Measurements from ENCODE around the gene EPHB6.

EPHB6 gene, protein sequence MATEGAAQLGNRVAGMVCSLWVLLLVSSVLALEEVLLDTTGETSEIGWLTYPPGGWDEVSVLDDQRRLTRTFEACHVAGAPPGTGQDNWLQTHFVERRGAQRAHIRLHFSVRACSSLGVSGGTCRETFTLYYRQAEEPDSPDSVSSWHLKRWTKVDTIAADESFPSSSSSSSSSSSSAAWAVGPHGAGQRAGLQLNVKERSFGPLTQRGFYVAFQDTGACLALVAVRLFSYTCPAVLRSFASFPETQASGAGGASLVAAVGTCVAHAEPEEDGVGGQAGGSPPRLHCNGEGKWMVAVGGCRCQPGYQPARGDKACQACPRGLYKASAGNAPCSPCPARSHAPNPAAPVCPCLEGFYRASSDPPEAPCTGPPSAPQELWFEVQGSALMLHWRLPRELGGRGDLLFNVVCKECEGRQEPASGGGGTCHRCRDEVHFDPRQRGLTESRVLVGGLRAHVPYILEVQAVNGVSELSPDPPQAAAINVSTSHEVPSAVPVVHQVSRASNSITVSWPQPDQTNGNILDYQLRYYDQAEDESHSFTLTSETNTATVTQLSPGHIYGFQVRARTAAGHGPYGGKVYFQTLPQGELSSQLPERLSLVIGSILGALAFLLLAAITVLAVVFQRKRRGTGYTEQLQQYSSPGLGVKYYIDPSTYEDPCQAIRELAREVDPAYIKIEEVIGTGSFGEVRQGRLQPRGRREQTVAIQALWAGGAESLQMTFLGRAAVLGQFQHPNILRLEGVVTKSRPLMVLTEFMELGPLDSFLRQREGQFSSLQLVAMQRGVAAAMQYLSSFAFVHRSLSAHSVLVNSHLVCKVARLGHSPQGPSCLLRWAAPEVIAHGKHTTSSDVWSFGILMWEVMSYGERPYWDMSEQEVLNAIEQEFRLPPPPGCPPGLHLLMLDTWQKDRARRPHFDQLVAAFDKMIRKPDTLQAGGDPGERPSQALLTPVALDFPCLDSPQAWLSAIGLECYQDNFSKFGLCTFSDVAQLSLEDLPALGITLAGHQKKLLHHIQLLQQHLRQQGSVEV

DNA sequence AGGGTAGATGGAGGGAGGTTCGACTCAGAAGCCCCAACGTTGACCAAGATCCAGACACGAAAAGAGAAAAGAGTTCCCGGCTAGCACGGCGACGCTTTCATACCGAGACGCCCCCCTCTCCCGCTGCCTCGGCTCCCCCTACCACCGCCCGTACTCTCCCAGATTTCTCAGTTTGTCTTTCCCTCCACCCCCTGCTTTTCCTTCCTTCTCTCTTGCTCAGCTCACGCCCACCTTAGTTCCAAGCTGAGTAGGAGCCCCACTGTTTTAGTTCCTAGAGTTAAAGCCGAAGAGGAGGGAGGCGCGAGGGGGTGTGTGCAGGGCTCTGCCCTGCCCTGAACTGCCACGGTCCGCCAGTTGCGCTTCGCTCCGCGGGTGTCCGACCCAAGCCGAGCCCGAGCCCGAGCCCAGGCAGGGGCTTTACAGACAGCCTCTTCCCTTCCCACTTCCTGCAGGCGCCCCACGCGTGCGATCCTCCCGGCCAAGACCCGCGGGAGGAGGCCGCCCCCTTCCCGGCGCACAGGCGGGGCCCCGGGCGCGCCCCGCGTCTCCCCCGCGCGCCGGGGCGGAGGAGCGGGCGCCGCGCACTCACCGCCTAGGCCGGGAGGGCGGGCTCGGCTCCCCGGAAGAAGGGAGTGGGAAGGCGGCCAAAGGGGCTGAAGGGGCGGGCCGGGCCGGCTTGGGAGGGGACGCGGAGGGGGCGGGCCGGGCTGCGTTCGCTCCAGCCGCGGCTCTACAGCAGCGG lies at the start of gene EPHB6:
Gene EPHB6, plus strand, starts transcription at position 705 of the 742 bp plus-strand sequence. CDS start 8,152 bp downstream, outside the sequence.
- peak; percentile 28 for DNase-seq

GRCh38 chr7:142805350-142806021 lies 49.4 kb upstream of the EPHB6 start:
- DNase-seq: no peak

DNA sequence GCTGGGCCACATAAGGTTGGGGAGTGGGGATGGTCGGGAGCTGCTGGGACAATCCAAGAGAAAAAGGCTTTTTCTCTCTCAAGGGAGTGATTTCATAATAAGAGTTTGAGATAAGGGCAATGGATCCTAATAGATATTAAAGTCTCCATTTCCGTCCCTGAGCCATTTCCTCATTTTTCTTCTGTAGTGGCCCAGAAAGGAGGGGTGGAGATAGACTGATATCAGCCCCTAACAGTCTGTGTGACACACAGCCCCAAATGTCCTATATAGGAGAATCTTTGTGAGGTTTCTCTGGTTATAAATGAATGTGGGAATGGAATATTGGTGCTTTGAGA lies 48.9 kb upstream of the EPHB6 start:
- no peak for DNase-seq

DNA sequence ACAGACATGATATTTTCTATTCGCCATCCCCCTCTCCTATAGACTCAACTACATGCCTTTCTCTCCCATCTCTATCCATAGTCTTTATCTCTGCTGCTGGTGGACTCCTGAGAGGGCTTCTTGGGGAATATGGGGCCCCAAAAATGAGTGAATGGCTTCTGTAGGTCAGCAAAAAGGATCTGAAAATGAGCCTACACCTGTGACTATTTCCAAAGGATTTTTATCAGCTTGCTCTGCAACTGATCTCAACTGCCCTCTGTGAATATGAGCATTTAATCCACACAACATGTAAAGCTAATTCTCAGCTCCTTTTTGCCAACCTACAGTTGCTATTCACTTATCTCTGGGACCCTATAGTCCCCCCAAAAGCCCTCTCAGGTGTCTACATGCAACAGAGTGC lies 47.9 kb upstream of the EPHB6 start:
- DNase-seq: no peak

DNA sequence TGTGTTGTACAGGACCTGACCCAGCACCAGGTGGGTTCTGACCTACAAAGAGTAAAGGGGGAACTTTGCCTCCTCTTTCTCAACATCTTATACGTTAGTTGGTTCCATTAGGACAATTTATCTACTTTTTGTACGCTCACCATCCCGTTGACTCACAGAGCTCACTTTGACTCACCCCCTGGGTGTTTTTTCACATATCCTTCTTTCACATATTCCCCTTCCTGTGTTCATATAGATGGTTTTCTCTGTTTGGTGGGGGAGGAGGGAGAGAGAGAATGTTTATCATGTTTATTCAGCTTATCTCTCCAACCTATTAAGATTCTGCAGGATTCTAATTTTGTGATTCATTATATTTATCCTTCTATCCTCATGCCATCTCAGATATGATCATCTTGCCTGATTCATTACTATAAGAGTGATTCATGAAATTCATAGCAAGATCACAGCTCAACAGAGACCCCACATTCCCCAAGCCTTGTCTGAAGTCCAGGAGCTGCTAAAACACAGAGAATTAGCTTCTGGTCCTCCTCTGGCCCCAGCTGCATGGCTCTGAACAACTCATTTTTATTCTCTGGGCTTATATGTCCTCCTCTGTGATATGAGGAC lies 46.9 kb upstream of the EPHB6 start:
- no peak for DNase-seq

- DNase-seq: no peak
Measured at GRCh38 chr7:142808461-142808801, 46.4 kb upstream of the EPHB6 start.

DNA sequence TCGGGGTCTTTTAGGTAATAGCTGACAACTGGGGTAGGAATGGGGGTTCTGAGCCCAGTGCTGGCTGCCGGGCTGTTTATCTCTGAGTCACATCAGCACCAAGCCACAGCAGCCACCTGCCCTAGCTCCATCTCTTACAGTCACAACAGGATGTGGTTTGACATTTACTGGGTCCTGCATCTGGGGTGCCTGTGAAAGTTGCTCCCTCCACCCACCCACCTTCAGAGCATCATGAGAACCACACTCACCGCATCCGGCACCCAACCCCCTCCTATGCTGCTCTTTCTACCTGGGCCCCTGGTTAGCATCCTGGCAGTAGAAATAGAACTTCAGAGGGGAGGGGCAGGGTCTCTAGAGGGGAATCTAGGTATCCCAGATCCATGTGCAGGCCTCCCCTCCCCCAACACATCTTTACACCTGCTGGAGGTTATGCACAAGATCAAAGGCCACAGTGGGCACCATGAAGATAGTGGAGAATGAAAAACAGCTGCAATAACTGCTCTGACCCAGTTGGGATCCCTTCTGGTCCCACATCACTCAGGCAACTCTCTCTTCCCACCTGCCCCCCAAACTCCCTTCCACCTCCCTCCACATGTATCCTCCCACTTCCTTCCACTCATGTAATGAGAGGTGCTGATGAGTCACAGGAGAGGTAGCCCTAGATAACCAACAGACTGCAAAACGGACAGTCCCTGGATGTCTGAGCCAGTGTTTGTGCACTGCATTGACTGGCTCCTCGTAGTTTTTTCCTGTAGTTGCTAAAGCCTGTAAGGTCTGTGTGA lies 45.9 kb upstream of the EPHB6 start:
- DNase-seq: no peak

DNA sequence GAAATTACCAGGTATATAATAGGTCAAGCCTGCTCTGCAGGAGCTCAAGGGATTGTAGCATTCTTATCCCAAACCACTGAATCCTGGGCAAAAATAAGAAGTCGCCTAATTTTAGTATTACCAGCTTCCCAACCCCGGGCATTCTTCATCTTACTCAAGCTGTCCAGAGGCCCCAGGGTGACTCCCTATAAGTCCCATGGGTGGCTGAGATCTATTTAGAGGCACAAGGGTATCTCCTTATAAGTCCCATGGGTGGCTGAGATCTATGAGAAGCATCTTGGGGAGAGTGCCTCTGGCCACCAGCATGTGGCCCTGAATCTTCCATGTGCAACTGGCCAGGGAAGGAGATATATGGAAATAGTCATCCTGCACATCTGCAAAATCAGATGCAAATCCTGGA lies 45.2 kb upstream of the EPHB6 start:
- no peak for DNase-seq

- DNase-seq: no peak
Measured at GRCh38 chr7:142811154-142811737, 43.6 kb upstream of the EPHB6 start.

GRCh38 chr7:142812437-142813215 lies 42.2 kb upstream of the EPHB6 start:
- DNase-seq: no peak

GRCh38 chr7:142813226-142813625 lies 41.6 kb upstream of the EPHB6 start:
- no peak for DNase-seq

DNA sequence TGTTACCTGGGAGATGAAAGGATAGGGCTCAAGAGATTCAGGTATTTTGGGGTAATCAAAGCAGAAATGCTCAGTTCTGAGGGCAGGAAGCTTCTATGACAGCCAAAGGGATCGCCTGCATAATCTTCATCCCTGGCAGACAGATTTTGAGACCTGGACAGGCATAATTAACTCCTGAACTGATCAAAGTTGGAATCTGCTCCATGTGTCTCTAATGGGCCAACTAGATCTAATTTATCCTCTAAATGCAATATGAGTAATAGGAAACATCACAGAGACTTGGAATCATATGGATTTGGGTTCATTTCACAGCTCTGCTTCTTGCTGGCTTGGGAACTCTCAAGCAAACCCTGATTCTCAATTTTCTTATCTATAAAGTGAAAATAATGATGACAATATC lies 41.2 kb upstream of the EPHB6 start:
- DNase-seq: no peak

DNA sequence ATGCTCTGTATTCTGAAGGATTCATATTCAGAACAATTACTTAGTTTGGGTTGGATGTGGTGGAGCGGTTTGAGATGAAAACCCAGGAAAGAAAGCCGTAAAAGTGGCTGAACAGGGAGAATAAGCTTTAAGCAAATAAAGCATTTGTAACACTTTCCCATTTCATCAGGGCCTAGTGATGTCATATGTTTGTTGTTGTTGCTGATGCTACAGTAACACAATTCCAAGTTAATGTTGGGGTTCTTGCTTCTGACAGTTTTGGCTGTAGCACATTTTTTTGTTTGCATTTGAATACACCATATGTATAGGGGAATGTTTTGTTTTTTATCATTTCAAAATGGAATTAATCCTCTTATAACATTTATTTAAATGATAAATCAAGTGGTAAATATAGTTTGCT lies 40.4 kb upstream of the EPHB6 start:
- DNase-seq: no peak

DNA sequence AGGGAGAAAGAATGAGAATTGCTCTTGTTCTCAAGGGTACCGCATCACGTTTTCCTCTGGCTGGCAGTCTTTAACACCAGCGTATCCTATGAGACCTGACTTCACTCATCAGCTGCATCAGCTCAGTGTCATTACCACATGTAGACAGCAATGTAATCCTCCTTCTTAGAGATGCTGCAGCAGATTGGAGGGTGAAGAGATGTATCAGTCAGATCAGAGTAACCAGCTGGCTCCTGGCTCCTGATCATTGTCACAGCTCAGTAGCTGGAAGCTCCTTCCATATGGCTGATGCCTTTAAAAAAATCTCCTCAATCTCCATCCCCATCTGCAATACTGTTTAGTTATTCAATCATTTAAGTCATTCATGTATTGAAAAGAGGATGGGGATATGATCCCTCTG lies 39.7 kb upstream of the EPHB6 start:
- DNase-seq: no peak

DNA sequence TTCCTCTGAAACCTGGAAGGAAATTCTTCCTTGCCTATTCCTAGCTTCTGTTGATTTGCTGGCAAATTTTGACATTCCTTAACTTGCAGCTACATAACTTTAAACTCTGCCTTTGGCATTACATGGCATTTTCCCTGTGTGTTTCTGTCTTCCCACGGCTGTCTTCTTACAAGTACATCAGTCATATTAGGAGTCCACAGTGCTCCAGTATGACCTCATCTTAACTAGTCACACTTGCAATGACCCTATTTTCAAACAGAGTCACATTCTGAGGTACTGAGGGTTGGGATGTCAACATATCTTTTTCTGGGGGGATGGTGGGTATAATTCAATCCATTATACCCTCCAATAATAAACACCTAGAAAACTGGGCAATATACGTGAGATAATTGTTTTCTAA lies 37.4 kb upstream of the EPHB6 start:
- DNase-seq: no peak

DNA sequence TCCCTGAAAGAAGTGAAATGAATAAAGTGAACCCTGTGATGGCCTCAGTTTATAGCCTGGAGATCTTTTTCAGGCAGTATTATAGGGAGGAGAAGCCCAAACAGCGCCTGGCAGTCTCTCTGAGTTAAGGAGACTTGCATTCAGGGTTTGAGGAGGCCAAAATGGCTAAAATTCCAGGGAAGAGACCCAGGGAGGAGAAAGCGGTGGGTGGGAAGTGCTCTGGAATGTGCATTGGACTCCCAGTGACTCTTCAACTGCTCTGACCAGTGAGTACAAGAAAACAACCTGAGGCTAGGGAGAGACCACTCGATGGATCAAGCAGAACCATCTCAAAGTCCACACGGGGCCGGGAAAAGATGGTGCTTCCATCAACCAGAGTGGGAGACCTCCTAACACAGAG lies 35.3 kb upstream of the EPHB6 start:
- DNase-seq: no peak

- no peak for DNase-seq
Measured at GRCh38 chr7:142822714-142823113, 32.2 kb upstream of the EPHB6 start.

DNA sequence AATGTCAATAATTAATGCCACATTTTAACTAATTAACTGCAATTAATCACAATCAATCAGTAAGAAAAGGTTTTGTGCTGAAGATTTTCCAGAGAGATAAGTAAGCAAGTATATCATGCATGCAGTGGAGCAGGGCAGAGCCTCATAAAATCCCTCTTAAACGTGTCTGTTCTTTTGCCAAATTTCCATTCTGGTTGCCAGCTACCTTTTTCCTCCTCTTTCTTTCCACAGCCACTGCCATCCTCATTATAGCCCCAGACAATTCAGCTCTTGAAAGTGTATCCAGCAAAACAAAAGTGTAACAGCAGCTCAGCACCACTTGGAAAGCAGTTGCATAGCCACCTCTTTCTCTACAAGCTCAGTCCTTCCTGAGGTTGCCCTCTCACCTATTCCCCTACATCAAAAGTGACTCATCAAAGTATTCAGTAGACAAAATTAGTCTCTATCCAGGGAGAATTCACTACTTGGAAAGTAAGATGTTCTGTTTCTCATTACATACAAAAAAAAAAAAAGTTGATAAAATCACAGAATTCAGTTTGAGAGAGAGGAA lies 26.9 kb upstream of the EPHB6 start:
- DNase-seq: no peak

- DNase-seq: no peak
Measured at GRCh38 chr7:142832417-142832816, 22.5 kb upstream of the EPHB6 start.
